Effector memory CD8-positive, alpha-beta T cell (primary cell): ENCODE data around the gene CNN2.

Experiments
- ATAC-seq: fragments of 150-1000 bp; cut with Tn5 transposase; replicated peaks from 2 replicates; pipeline ENCODE4 v1.10.0; 2021; ENCODE audit warnings: mild to moderate bottlenecking, moderate library complexity
- DNase-seq, 3 experiments: peaks; one replicate each; pipeline ENCODE4 v3.0.0; 2021
- H3K27ac Mint-ChIP-seq, 2 donors: one replicate each; pipeline ENCODE4 v1.8.0; 2022; ENCODE audit warnings: mild to moderate bottlenecking in 2 of 2, mixed read lengths in 2 of 2, moderate library complexity in 2 of 2
- H3K27me3 Mint-ChIP-seq, 2 donors: one replicate each; pipeline ENCODE4 v1.8.0; 2022; ENCODE audit warnings: mixed read lengths in 2 of 2
- H3K36me3 Mint-ChIP-seq: one replicate; pipeline ENCODE4 v1.8.0; 2022; ENCODE audit warnings: mild to moderate bottlenecking, moderate library complexity, mixed read lengths; ENCODE audit not compliant: insufficient read depth
- H3K4me1 Mint-ChIP-seq, 2 donors: one replicate each; pipeline ENCODE4 v1.8.0; 2022; ENCODE audit warnings: low read depth in 2 of 2, mixed read lengths in 2 of 2
- H3K4me3 Mint-ChIP-seq, 2 donors: one replicate each; pipeline ENCODE4 v1.8.0; 2022; ENCODE audit warnings: mild to moderate bottlenecking in 2 of 2, mixed read lengths in 2 of 2, moderate library complexity in 2 of 2
- H3K9me3 Mint-ChIP-seq, 2 donors: one replicate each; pipeline ENCODE4 v1.8.0; 2022; ENCODE audit warnings: mixed read lengths in 2 of 2

The CNN2 gene

DNA sequence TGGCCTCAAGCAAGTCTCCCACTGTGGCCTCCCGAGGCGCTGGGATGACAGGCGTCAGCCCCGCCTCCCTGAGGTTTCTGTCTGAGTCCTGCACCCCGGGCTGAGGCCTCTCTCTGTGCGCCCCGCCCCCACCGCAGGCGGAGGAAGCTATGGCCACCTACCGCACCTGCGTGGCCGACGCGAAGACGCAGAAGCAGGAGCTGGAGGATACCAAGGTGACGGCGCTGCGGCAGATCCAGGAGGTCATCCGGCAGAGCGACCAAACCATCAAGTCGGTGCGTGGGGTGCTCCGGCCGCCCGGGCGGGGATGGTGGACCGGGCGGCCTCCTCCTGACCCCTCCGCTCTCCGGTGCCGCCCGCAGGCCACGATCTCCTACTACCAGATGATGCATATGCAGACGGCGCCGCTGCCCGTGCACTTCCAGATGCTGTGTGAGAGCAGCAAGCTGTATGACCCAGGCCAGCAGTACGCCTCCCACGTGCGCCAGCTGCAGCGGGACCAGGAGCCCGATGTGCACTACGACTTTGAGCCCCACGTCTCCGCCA, 53.2 kb downstream of the CNN2 start:
- no peaks in the 10 kb centered on the region for H3K9me3 Mint-ChIP-seq
- no peak for ATAC-seq
- H3K27me3 Mint-ChIP-seq, result no peaks in the 10 kb centered on the region
- peak in 1 of 3 experiments; percentile 37 for DNase-seq
- peak overlapping the region; percentile 78 to 84 for H3K4me3 Mint-ChIP-seq
- peaks cover 98% of the 10 kb centered on the region for H3K36me3 Mint-ChIP-seq
- peak overlapping the region; percentile 97 for H3K27ac Mint-ChIP-seq
- peaks cover 20 to 29% of the 10 kb centered on the region in 2 donors for H3K4me1 Mint-ChIP-seq

- Mint-ChIP-seq H3K36me3 (peaks cover 98% of the 10 kb centered on the region), H3K4me1 (peaks cover 26 to 36% of the 10 kb centered on the region in 2 donors), H3K27me3 (no peaks in the 10 kb centered on the region)
These were observed 54.2 kb downstream of the CNN2 start for GRCh38 chr19:1080360-1081161.

GRCh38 chr19:1081301-1082164, 55.1 kb downstream of the CNN2 start:
- DNase-seq (no peak), ATAC-seq (no peak)
- Mint-ChIP-seq H3K4me3 (peak overlapping the region; percentile 78 to 84), H3K36me3 (peaks cover 98% of the 10 kb centered on the region), H3K9me3 (no peaks in the 10 kb centered on the region), H3K4me1 (peaks cover 20 to 33% of the 10 kb centered on the region in 2 donors), H3K27ac (peak overlapping the region; percentile 83 to 97), H3K27me3 (no peaks in the 10 kb centered on the region)

More at GRCh38 chr19:1080360-1081161, 54.2 kb downstream of the CNN2 start:
- ATAC-seq, result no peak
- Mint-ChIP-seq H3K9me3 (no peaks in the 10 kb centered on the region), H3K4me3 (peak overlapping the region; percentile 78 to 84), H3K27ac (peak overlapping the region in 1 of 2 donors; percentile 97)
- DNase-seq, result no peak

- Mint-ChIP-seq H3K4me1 (peaks cover 15 to 32% of the 10 kb centered on the region in 2 donors), H3K36me3 (peaks cover 98% of the 10 kb centered on the region), H3K9me3 (no peaks in the 10 kb centered on the region), H3K4me3 (peak overlapping the region; percentile 51 to 78), H3K27me3 (no peaks in the 10 kb centered on the region), H3K27ac (peak overlapping the region; percentile 83 to 97)
- DNase-seq (peak; percentile 71 to 79 (median 73)), ATAC-seq (peak; percentile 78)
These were observed 55.9 kb downstream of the CNN2 start for GRCh38 chr19:1082165-1082927.

DNA sequence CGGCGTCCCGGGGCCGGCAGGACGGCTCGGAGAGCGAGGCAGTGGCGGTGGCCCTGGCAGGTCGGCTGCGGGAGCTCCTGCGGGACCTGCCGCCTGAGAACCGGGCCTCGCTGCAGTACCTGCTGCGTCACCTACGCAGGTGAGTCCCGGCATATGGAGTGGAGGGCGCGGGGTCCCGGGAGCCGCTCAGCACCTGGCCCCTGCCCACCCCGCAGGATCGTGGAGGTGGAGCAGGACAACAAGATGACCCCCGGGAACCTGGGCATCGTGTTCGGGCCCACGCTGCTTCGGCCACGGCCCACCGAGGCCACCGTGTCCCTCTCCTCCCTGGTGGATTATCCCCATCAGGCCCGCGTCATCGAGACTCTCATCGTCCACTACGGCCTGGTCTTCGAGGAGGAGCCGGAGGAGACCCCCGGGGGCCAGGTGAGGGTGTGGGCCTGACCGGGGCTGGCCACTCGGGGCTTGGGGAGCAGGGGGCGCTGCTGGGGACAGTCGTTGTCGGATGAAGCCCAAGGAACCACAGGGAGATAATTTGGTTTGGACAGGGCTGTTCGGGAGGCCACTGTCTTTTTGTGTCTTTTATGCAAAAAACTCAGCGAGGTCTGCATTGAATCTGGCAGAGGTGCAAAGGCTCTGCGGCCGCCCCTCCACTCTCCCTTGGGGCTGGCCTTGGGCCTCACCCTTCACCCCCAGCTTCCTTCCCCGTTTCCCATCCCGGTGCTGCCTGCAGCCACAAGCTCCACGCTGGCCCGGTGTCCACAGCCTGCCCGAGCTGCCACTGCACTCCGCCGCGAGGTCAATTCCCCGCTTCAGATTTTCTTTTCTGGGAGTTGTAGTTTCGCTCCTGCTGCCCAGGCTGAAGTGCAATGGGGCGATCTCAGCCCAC, 56.8 kb downstream of the CNN2 start:
- Mint-ChIP-seq H3K4me3 (peak overlapping the region in 1 of 2 donors; percentile 57), H3K27ac (peak overlapping the region; percentile 31 to 95), H3K9me3 (no peaks in the 10 kb centered on the region), H3K36me3 (peaks cover 98% of the 10 kb centered on the region), H3K27me3 (no peaks in the 10 kb centered on the region), H3K4me1 (peaks cover 23 to 36% of the 10 kb centered on the region in 2 donors)
- DNase-seq (peak in 1 of 3 experiments; percentile 5), ATAC-seq (no peak)

- no peaks in the 10 kb centered on the region for H3K9me3 Mint-ChIP-seq
- DNase-seq (peak in 1 of 3 experiments; percentile 17), ATAC-seq (no peak)
- peak overlapping the region; percentile 93 to 95 for H3K27ac Mint-ChIP-seq
- H3K27me3 Mint-ChIP-seq, result no peaks in the 10 kb centered on the region
- peaks cover 98% of the 10 kb centered on the region for H3K36me3 Mint-ChIP-seq
- peaks cover 29 to 40% of the 10 kb centered on the region in 2 donors for H3K4me1 Mint-ChIP-seq
- H3K4me3 Mint-ChIP-seq, result peak overlapping the region in 1 of 2 donors; percentile 57
These were observed 57.8 kb downstream of the CNN2 start for GRCh38 chr19:1084024-1084868.

DNA sequence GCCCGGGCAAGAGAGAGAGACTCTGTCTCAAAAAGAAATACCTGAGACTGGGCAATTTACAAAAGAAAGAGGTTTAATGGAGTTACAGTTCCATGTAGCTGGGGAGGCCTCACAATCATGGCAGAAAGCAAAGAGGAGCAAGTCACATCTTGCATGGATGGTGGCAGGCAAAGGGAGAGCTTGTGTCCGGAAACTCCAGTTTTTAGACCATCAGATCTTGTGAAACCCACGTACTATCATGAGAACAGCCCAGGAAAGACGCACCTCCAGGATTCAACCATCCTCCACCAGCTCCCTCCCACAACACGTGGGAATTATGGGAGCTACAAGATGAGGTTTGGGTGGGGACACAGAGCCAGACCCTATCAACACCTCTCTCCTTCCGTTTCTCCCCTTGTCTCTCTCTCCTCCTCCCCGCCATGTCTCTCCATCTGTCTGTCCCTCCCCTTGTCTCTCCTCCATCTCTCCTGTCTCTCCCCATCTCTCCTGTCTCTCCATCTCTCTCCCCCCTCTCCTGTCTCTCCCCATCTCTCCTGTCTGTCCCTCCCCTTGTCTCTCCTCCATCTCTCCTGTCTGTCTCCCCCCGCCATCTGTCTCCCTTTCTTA, 58.7 kb downstream of the CNN2 start:
- H3K9me3 Mint-ChIP-seq, result no peaks in the 10 kb centered on the region
- peaks cover 36 to 43% of the 10 kb centered on the region in 2 donors for H3K4me1 Mint-ChIP-seq
- no peak for ATAC-seq
- peaks cover 98% of the 10 kb centered on the region for H3K36me3 Mint-ChIP-seq
- H3K27ac Mint-ChIP-seq, result peak overlapping the region; percentile 93 to 95
- H3K27me3 Mint-ChIP-seq, result no peaks in the 10 kb centered on the region
- peak overlapping the region; percentile 28 to 54 for H3K4me3 Mint-ChIP-seq
- DNase-seq, result no peak

- Mint-ChIP-seq H3K27me3 (no peaks in the 10 kb centered on the region), H3K27ac (peak overlapping the region; percentile 93 to 95), H3K4me1 (peaks cover 36 to 41% of the 10 kb centered on the region in 2 donors), H3K36me3 (peaks cover 98% of the 10 kb centered on the region), H3K9me3 (no peaks in the 10 kb centered on the region), H3K4me3 (peak overlapping the region; percentile 28 to 54)
- DNase-seq (no peak), ATAC-seq (no peak)
These were observed 59.5 kb downstream of the CNN2 start for GRCh38 chr19:1085676-1086442.

- H3K9me3 Mint-ChIP-seq, result no peaks in the 10 kb centered on the region
- peak overlapping the region in 1 of 2 donors; percentile 31 for H3K4me3 Mint-ChIP-seq
- H3K4me1 Mint-ChIP-seq, result peaks cover 36 to 38% of the 10 kb centered on the region in 2 donors
- H3K36me3 Mint-ChIP-seq, result peaks cover 96% of the 10 kb centered on the region
- DNase-seq, result no peak
- peak overlapping the region in 1 of 2 donors; percentile 95 for H3K27ac Mint-ChIP-seq
- no peaks in the 10 kb centered on the region for H3K27me3 Mint-ChIP-seq
- ATAC-seq, result no peak
These were observed 60.2 kb downstream of the CNN2 start for GRCh38 chr19:1086613-1087012.

GRCh38 chr19:1087813-1088415, 61.5 kb downstream of the CNN2 start:
- Mint-ChIP-seq H3K27ac (peak overlapping the region; percentile 83 to 95), H3K9me3 (no peaks in the 10 kb centered on the region), H3K4me1 (peaks cover 30 to 34% of the 10 kb centered on the region in 2 donors), H3K36me3 (peaks cover 98% of the 10 kb centered on the region), H3K27me3 (no peaks in the 10 kb centered on the region), H3K4me3 (peak overlapping the region; percentile 47 to 61)
- DNase-seq (no peak), ATAC-seq (peak; percentile 39)
